Pancreas (tissue), 10 donors: Measurements from ENCODE around the gene OR52N2. TPM values are rescaled to one million over a fixed set of nuclear protein-coding genes. Genes with fewer than 3 reads are reported as not detected.

ENCODE experiments used
- ATAC-seq, 4 donors: fragments of 200-7000 bp; cut with Tn5 transposase; one replicate each; pipeline versions ENCODE4 v1.8.0 to v1.9.1; 2020; ENCODE audit warnings: mild to moderate bottlenecking in 4 of 4, moderate library complexity in 4 of 4
- DNase-seq, 6 donors: peaks; one replicate each; pipeline ENCODE4 v3.0.0-alpha.2; 2020
- FAIRE-seq: peaks from 2 replicates; lab custom pipeline; 2012; peaks lifted over from hg19 to GRCh38; lab: Jason Lieb, UNC
- H3K27ac ChIP-seq, 4 donors: fragments of 200-600 bp; sonication (generic); 1 replicate in 3 of 4; 2 replicates in 1 of 4; pipeline versions ENCODE4 v1.5.0 to v1.8.0; 2020
- H3K27me3 ChIP-seq, 4 donors: fragments of 200-600 bp; one replicate each; pipeline ENCODE4 v1.8.0; 2021
- H3K36me3 ChIP-seq, 3 donors: fragments of 200-600 bp; sonication (generic) in 1 of 3; one replicate each; pipeline versions ENCODE4 v1.5.0 to v1.8.0; 2020 to 2021
- H3K4me1 ChIP-seq, 3 donors: fragments of 200-600 bp; one replicate each; pipeline ENCODE4 v1.8.0; 2021
- H3K4me3 ChIP-seq, 4 donors: fragments of 200-600 bp; sonication (generic) in 2 of 4; one replicate each; pipeline versions ENCODE4 v1.5.0 to v1.8.0; 2020 to 2021
- H3K9me3 ChIP-seq, 4 donors: fragments of 200-600 bp; one replicate each; pipeline ENCODE4 v1.8.0; 2021
- CTCF ChIP-seq, 4 donors: fragments of 200-600 bp; sonication (generic) in 3 of 4; IDR thresholded peaks; one replicate each; pipeline versions ENCODE4 v1.5.0 to v1.8.0; 2021; ENCODE audit warnings: antibody characterized with exemption in 4 of 4
- WGBS, 2 donors: extraction: QIAGEN DNeasy Blood & Tissue Kit; methylation state at CpG; one replicate each; pipeline ENCODE4 v1.1.7; 2013; 5-methylcytosine and 5-hydroxymethylcytosine counted together
- intact Hi-C, 3 donors: fragments of 100-400 bp; cut with DNase I; formaldehyde crosslinking; loops; one replicate each; pipeline versions ENCODE4 v1.11.1 to v1.14.2; 2022
- polyA plus RNA-seq, 2 donors: library from polyadenylated mRNA; stranded (reverse); fragments of 200-250 nt; gene quantifications; one replicate each; pipeline ENCODE4 v1.2.3, GENCODE V29; 2013
- total RNA-seq, 6 donors: library from RNA; stranded (reverse); fragmentation: NEBNext Ultra II Directional in 4 of 6; extraction: Animal tissue kit (Norgen Biotek cat#: 25700) in 4 of 6; gene quantifications; one replicate each; pipeline versions ENCODE4 v1.2.1 to v1.2.4, GENCODE V29; 2021 to 2023
- donor health status: healthy with polysubstance abuse.
- donor health status: DM: no; HTN: no; CAD: no; lungs with moderate emphysema.
- donor health status: DM: no; HTN: no; CAD: no.
- donor health status: control.
- donor health status: control.
- donor health status: Bipolar disorder and iron deficiency.
- donor health status: DM: yes; HTN: yes; CAD: no.
- donor health status: DM: no; HTN: no; CAD: no.
- donor health status: DM: no; HTN: no; CAD: no.
- donor health status: DM: yes; HTN: yes; CAD: no.

OR52N2 gene
- total RNA-seq (under 1 TPM in 2 of 6 donors, not detected in 4; 0.19 to 0.31 TPM), polyA plus RNA-seq (not detected)

- 4 to 8% methylated on average over 24 of the region's 24 CpGs for WGBS, 2 donors
- peak within 1 kb of the TSS in 2 of 4 donors; percentile 13 to 18 for H3K27ac ChIP-seq
- peak in 5 of 6 donors; percentile 39 to 79 (median 71) for DNase-seq
- H3K36me3 ChIP-seq: no peaks in the 10 kb centered on the region
- TF ChIP-seq CTCF (IDR thresholded peaks at IDR 0.05): peak; percentile 50 to 72 (median 62)
- H3K9me3 ChIP-seq: no peaks in the 10 kb centered on the region
- intact Hi-C loops: loop anchor here in 2 of 3 donors (5.0 to 10.0 kb wide), 2 partner anchors 336 to 684 kb away; no protein-coding TSS in a partner anchor
- peak; percentile 92 to 99 (median 98) for ATAC-seq
- FAIRE-seq: no peak
- H3K4me3 ChIP-seq: peak within 1 kb of the TSS; percentile 13 to 63 (median 26)
- no peaks in the 10 kb centered on the region for H3K27me3 ChIP-seq
- H3K4me1 ChIP-seq: peaks cover 0 to 3% (median 0%) of the 10 kb centered on the region in 3 donors
Measured at GRCh38 chr11:5808500-5809121, at the start of gene OR52N2. TSS of gene OR52N2 (plus strand) at chr11:5808924. CDS start at chr11:5820336, 11,412 bp downstream.

DNA sequence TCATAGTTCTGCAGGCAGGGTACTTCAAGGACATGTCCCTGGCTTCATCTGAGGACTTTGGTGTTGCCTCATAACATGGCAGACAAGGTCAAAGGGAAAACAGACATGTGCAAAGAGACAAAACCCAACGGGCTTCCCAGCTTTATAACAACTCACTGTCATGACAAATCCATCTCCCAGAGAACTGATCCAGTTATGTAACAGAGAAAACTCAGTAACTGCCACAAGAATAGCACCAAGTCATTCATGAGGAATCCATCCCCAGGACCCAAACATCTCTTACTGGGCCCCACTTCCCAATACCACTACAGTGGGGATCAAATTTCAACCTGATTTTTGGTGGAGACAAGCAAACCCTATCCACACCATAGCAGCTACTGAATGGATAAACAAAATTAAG, 41.7 kb upstream of the OR52N2 start:
- DNase-seq (no peak), FAIRE-seq (no peak), ATAC-seq (no peak)
- no peaks in the 10 kb centered on the region for H3K36me3 ChIP-seq
- no peaks in the 10 kb centered on the region for H3K9me3 ChIP-seq
- 14 to 19% methylated on average over 1 of the region's 1 CpG for WGBS, 2 donors
- H3K4me1 ChIP-seq: no peaks in the 10 kb centered on the region
- TF ChIP-seq CTCF (IDR thresholded peaks at IDR 0.05): no peak
- no peak overlapping the region for H3K4me3 ChIP-seq
- H3K27me3 ChIP-seq: no peaks in the 10 kb centered on the region
- H3K27ac ChIP-seq: no peak overlapping the region
- intact Hi-C loops: no loop called here

GRCh38 chr11:5783255-5783654, 25.5 kb upstream of the OR52N2 start, which contains the start of gene OR52N5:
TSS of gene OR52N5 (minus strand) at chr11:5783355. CDS start at chr11:5778634, 4,721 bp downstream.
- Histone ChIP-seq H3K36me3 (no peaks in the 10 kb centered on the region), H3K4me1 (no peaks in the 10 kb centered on the region), H3K4me3 (no peak within 1 kb of the TSS), H3K27me3 (peaks cover 0 to 5% (median 0%) of the 10 kb centered on the region in 4 donors), H3K27ac (no peak within 1 kb of the TSS), H3K9me3 (no peaks in the 10 kb centered on the region)
- DNase-seq: no peak
- no peak for ATAC-seq
- intact Hi-C loops: no loop called here
- no peak for FAIRE-seq
- no peak for TF ChIP-seq CTCF (IDR thresholded peaks at IDR 0.05)
- WGBS, 2 donors: 27 to 39% methylated on average over 4 of the region's 4 CpGs

DNA sequence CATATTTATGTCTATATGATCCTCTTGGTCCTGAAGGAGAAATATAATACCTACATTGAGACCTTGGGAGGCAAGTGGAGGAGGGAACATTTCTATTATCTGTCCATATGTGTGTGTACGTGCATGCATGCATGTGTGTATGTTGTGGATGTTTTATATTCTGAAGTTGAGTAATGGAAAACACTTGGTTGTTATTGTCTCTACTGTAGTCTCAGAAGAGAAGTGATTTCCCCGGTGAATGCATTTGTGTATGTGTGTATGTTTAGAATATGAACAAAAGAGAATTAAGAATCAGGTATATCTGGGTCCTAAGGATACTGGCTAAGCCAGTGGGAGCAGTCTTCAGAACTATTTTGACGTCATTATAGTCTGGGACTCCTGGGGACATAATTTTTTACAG, 17.6 kb upstream of the OR52N2 start, which contains the start of gene OR52N1:
TSS of gene OR52N1 (minus strand) at position 101 of the 400 bp plus-strand sequence. CDS start 2,449 bp downstream, outside the sequence.
- H3K4me3 ChIP-seq: no peak within 1 kb of the TSS
- no peaks in the 10 kb centered on the region for H3K27me3 ChIP-seq
- H3K27ac ChIP-seq: no peak within 1 kb of the TSS
- intact Hi-C loops: no loop called here
- no peaks in the 10 kb centered on the region for H3K36me3 ChIP-seq
- ATAC-seq: no peak
- WGBS, 2 donors: 53 to 66% methylated on average over 3 of the region's 3 CpGs
- no peak for DNase-seq
- no peak for TF ChIP-seq CTCF (IDR thresholded peaks at IDR 0.05)
- H3K9me3 ChIP-seq: no peaks in the 10 kb centered on the region
- FAIRE-seq: no peak
- no peaks in the 10 kb centered on the region for H3K4me1 ChIP-seq

GRCh38 chr11:5796541-5796940, 12.2 kb upstream of the OR52N2 start:
- no peak overlapping the region for H3K4me3 ChIP-seq
- H3K27ac ChIP-seq: no peak overlapping the region
- no peaks in the 10 kb centered on the region for H3K27me3 ChIP-seq
- H3K36me3 ChIP-seq: no peaks in the 10 kb centered on the region
- FAIRE-seq (no peak), DNase-seq (no peak), ATAC-seq (no peak)
- intact Hi-C loops: no loop called here
- no peaks in the 10 kb centered on the region for H3K4me1 ChIP-seq
- 66 to 81% methylated on average over 6 of the region's 6 CpGs for WGBS, 2 donors
- TF ChIP-seq CTCF (IDR thresholded peaks at IDR 0.05): no peak
- no peaks in the 10 kb centered on the region for H3K9me3 ChIP-seq
